NB4 (cell line): ENCODE measurements around the gene KRTAP4-2.
"Not testable (repeated sequence)": the region's sequence is repeated elsewhere in the genome, so short reads cannot be mapped to it uniquely, and the experiment has no call there.

Experiments used
- DNase-seq: peaks from one replicate; pipeline ENCODE4 v3.0.0; 2010; ENCODE audit warnings: low read depth
- H3K4me3 ChIP-seq: one replicate; pipeline ENCODE4 v1.5.1; 2011; ENCODE audit warnings: mild to moderate bottlenecking, low read depth, low read length, moderate library complexity
- CTCF ChIP-seq: IDR thresholded peaks from one replicate; pipeline ENCODE4 v1.5.1; 2012; ENCODE audit warnings: low read depth, low read length
- MAX ChIP-seq: IDR thresholded peaks from 2 replicates; pipeline ENCODE4 v1.6.1; 2011; ENCODE audit warnings: low read depth, low read length
- MYC ChIP-seq: IDR thresholded peaks from 2 replicates; pipeline ENCODE4 v1.6.1; 2011; ENCODE audit warnings: low read depth, low read length
- POLR2A ChIP-seq: IDR thresholded peaks from 2 replicates; pipeline ENCODE4 v1.6.1; 2011; ENCODE audit warnings: mild to moderate bottlenecking; ENCODE audit not compliant: insufficient read length; ENCODE audit errors: extremely low read depth

Gene KRTAP4-2

GRCh38 chr17:41177727-41178271 lies at the start of gene KRTAP4-2:
KRTAP4-2 (minus strand) TSS chr17:41178221; CDS start chr17:41178164, 57 bp downstream.
- TF ChIP-seq POLR2A (no peak), MYC (no peak), CTCF (no peak)
- DNase-seq: no peak
- no peak within 1 kb of the TSS for H3K4me3 ChIP-seq

GRCh38 chr17:41226598-41227095 lies 48.6 kb upstream of the KRTAP4-2 start, which contains the start of gene KRTAP9-2:
KRTAP9-2 (plus strand) TSS chr17:41226648; CDS start chr17:41226655, 7 bp downstream.
- DNase-seq, H3K4me3 ChIP-seq: not testable (repeated sequence)

GRCh38 chr17:41226051-41226450 lies 48.0 kb upstream of the KRTAP4-2 start:
- TF ChIP-seq CTCF: no peak
- TF ChIP-seq MYC: no peak
- TF ChIP-seq MAX: no peak
- TF ChIP-seq POLR2A: no peak
- no peak for DNase-seq
- H3K4me3 ChIP-seq: no peak overlapping the region

- DNase-seq: no peak
- H3K4me3 ChIP-seq: no peak overlapping the region
- TF ChIP-seq MAX (no peak), CTCF (no peak), POLR2A (no peak), MYC (no peak)
Measured at GRCh38 chr17:41223821-41224220, 45.8 kb upstream of the KRTAP4-2 start.

GRCh38 chr17:41215681-41216080 lies 37.7 kb upstream of the KRTAP4-2 start:
- TF ChIP-seq POLR2A (no peak), MAX (no peak), MYC (no peak), CTCF (no peak)
- DNase-seq: no peak
- H3K4me3 ChIP-seq: no peak overlapping the region

- peak; percentile 1 for DNase-seq
- no peak overlapping the region for H3K4me3 ChIP-seq
- no peak for TF ChIP-seq POLR2A
- TF ChIP-seq CTCF: no peak
- no peak for TF ChIP-seq MAX
- TF ChIP-seq MYC: no peak
Measured at GRCh38 chr17:41212524-41213169, 34.6 kb upstream of the KRTAP4-2 start.
